ENCODE results near the gene UXS1.

UXS1 gene

GRCh38 chr2:106127776-106128268, 66.3 kb downstream of the UXS1 start:
- DNase-seq: no peak

GRCh38 chr2:106127282-106127771, 66.8 kb downstream of the UXS1 start:
- DNase-seq: no peak

DNA sequence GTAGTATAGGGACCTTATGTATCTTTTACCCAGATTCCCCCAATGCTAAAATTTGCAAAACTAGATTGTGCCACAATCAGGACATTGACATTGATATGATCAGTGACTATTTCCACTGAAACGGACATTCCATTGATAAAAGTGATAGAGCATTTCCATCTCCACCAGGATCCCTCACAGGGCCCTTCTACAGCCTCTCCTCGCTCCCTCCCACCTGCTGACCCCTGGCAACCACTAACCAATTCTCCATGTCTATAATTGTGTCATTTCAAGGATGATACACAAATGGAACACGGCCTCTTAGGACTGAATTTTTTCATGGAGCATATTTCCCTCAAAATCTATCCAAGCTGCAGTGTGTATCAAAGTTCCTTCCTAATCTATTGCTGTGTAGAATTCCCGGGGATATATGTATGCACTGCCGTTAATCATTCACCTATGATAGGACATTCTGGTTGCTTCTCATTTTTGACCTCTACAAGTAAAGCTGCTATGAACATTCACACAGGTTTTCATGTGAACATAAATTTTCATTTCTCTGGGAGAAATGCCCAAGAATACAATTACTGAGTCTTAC, 67.3 kb downstream of the UXS1 start:
- DNase-seq: no peak

GRCh38 chr2:106126295-106126694, 67.8 kb downstream of the UXS1 start:
- DNase-seq: no peak

- no peak for DNase-seq
These were observed 69.1 kb downstream of the UXS1 start for GRCh38 chr2:106124905-106125549.

GRCh38 chr2:106124106-106124756, 69.9 kb downstream of the UXS1 start:
- DNase-seq: no peak

DNA sequence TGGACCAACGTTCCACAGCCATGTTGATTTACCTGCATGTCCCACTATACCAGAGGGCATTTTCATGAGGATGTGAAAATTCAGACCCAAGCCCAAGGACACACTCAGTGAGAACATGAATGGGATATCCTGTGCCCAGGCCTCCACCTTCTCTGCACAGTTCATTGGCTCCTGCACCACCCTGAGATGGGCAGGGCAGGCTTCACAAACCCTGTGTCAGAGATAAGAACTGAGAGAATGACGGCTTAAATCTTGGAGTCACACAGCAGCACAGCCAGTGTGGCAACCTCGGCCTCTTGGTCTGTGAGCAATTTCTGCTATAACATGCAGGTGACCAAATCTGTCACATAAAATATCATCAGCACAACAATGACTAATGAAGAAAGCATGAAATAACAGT, 71.9 kb downstream of the UXS1 start:
- DNase-seq: no peak

DNA sequence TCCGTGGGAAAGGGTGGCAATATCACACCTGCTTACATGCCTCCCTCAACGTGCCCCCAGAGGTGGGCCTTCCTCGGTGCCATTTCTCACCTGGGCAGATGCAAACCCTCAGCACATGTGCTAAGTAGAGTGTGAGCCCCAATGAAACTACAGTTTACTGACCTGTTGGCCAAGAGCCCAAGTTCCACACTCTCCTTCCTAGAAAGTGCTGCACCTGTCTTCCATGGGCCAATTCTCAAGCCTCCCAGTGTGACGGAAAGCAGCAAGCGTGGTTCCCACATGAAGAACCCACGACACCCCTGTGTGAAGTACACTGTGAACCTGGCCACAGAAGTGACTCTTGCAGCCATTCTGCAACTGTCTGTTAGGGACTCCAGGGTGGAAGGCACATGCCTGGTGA, 73.7 kb downstream of the UXS1 start:
- no peak for DNase-seq

GRCh38 chr2:106119074-106119473, 75.0 kb downstream of the UXS1 start:
- no peak for DNase-seq

GRCh38 chr2:106117882-106118684, 76.0 kb downstream of the UXS1 start:
- DNase-seq: no peak

DNA sequence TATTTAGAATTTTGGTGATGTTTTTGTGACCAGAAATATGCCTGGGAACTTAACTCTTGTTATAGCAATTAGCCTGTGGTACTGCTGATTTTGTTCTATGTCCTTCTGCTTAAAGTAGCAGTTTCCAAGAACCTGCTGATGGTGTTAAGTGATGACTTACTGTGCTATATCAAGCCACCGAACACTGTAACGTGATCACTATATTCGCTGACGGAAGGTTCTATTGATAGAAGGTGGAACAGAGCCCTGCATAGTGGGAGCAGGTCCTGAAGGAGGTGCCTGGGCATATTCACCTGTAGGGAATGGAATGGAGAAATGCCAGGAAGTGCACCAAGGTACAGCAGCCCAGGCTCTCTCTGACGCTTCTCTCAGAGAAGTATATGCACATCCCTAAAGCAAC, 76.8 kb downstream of the UXS1 start:
- no peak for DNase-seq

DNA sequence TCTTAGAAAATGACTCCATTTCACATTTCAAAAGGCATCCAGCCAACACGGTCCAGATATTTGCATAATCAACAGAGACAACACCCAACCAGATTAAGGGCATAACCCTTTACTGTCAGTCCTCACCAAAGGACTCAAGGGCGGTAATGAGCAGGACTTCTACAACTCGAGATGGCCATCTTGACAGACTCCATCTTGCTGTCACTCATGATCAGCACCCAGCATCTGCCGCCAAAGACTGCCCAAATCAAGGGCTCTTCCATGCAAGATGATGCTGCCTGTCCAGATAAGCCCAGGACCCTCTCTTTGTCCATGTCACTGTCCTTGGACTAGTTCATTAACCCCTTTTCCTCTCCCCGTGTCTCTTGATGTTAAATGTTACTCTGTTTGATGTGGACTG, 77.9 kb downstream of the UXS1 start:
- DNase-seq: no peak

DNA sequence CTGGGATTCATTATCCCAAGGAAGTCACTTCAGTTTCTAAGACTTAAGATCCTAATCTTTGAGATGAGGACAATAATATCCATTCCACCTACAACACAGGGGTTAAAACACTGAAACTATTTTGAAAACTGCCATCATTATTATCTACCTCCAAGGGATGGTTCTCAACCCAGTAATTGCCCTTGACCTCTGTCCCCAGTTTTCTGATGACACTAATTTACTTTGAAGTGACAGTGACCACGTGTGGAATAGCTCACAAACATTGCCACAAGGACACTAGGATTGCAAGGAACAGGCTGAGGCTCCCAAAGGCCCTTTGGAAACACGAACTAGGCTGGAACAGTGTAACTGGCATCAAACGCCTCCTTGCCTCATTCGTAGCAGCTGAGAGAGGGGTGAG, 78.4 kb downstream of the UXS1 start:
- DNase-seq: no peak

GRCh38 chr2:106115250-106115649, 78.9 kb downstream of the UXS1 start:
- no peak for DNase-seq

DNA sequence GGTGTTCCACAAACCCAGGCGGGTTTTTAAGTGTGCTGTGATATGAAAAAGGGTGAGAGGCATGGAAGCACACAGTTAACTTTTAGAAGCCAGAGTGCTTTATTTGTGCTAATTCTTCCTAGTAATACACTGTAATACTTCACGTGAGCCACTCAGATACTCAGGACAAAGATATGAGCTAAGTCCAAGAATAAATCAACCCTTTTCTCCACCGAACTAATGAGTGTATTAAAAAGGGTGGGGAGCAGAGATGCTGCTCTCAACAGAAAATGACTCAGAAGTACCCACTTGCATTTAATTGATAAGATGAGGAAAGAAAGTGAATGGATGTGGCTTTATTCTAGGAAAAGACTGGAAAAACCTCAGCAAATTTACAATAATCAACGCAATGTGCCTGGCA, 79.9 kb downstream of the UXS1 start:
- DNase-seq: no peak

GRCh38 chr2:106113361-106113966, 80.6 kb downstream of the UXS1 start:
- DNase-seq: no peak

GRCh38 chr2:106111882-106112571, 82.1 kb downstream of the UXS1 start:
- DNase-seq: no peak

DNA sequence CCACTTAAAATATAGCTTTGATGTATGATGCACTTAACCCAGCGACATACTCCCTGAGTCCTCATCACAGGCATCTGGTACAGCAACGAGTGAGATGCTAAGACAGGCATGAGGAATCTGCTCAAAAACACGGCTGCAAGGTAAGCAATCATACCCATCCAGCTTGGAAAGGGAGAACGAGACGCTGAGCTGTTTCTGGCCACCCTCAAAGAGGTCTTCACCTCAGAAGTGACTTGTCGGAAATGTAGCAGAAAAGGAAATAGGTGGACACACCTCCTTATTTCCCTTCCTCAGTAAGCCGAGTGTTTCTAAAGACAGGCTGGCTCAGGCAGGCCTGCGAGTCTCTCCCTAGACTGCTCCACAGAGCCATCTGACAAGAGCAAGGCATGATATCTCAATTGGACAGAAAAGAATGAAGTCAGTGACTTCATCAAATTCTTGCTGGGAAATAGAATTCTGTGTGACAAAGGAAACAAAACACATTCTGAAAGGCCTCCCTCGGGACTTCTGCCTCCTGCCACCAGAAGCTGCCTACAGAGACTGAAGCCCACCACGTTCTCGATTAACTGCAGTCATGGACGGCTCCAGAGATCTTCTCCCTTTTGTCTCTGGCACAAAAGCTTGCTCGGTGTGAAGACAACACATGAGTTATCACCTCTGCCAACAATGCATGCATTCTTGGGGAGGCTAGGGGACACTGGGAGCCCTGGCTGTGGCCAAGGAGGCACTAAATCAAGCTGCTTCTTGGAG, 84.3 kb downstream of the UXS1 start:
- no peak for DNase-seq

GRCh38 chr2:106108791-106109190, 85.3 kb downstream of the UXS1 start:
- no peak for DNase-seq

- DNase-seq: no peak
These were observed 85.8 kb downstream of the UXS1 start for GRCh38 chr2:106108351-106108750.

- no peak for DNase-seq
These were observed 86.5 kb downstream of the UXS1 start for GRCh38 chr2:106107509-106108131.
